CD4-positive, alpha-beta T cell treated with Interleukin-10 for 1 hour (primary cell): ENCODE measurements around the gene PPP1R15B.

ENCODE experiments used
- DNase-seq: peaks from one replicate; pipeline ENCODE4 v3.0.0-alpha.2; 2020

Gene PPP1R15B

GRCh38 chr1:204418174-204419063 is 6.8 kb upstream of the PPP1R15B start:
- no peak for DNase-seq

GRCh38 chr1:204417074-204417997 is 5.7 kb upstream of the PPP1R15B start:
- no peak for DNase-seq

DNA sequence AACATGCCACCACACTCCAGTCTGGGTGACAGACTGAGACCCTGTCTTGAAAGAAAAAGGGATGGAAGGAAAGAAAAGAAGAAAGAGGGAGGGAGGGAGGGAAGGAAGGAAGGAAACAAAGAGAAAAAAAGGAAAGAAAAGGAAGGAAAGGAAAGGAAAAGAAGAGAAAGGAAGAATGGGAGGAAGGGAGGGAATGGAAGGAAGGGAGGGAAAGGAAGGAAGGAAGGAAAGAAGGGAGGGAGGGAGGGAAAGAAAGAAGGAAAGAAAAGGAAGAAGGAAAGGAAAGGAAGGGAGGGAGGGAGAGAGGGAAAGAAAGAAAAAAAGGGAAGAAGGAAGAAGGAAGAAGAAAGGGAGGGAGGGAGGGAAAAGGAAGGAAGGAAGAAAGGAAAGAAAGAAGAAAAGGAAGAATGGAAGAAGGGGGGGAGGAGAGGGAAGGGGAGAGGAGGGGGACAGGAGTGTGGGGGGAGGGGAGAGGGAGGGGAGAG is 5.0 kb upstream of the PPP1R15B start:
- DNase-seq, result no peak

- no peak for DNase-seq
These were observed 3.7 kb upstream of the PPP1R15B start for GRCh38 chr1:204415351-204415750.

- DNase-seq, result no peak
These were observed 2.4 kb upstream of the PPP1R15B start for GRCh38 chr1:204414016-204414415.

DNA sequence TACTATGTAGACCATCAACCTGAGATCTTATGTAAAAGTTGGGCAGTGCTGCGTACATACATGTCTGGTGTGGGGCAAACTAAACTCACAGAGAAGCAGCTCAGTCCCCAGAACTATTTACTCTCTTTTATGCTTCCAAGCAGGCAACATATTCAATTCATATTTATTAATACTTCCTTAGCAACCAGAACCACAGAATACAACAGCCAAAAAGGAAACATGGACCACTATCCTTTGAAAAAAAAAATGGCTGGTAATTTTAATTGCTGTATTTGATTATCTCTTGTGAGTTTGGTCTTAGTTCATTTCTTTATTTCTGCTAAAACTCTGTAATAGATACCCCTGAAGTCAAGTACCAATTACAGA is 1.5 kb upstream of the PPP1R15B start:
- no peak for DNase-seq

DNA sequence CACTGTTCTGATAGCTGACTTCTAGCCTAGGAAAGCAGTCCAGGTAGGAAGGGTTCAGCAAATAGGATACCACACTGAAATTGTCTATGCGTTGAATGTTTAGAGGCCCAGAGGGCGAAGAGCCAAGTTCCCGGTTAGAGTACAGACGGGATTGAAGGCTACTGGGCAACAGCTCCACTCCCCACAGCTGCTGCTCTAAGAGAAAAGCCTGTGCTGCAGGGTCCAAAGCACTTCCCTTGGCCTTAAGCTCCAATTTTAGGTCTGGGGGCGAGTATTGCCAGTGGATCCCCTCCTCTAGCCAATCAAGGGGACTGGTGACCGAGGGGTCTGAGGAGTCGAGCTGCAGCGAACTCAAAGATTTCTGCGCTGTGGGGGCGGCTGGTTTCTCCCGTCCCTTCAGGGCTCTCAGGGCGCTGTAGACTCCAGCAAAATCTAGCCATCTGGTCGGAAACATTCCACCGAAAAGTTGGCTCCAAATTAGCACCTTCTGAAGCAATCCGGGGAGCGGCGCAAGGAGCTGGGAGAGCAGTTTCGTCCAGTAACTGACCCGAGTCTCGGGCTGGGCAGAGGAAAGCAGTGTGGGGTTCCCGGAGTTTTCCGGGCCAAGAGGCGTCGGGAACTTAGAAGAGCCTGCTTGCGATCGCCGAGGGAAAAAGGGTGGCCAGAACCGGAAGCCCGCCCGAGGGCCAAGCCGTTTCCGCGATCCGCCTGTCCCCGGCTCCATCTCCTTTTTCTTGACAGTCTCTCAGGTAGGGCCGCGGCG is 748 bp downstream of the PPP1R15B start:
- DNase-seq, result no peak

- DNase-seq, result no peak
These were observed 1.6 kb downstream of the PPP1R15B start for GRCh38 chr1:204409836-204410687.

DNA sequence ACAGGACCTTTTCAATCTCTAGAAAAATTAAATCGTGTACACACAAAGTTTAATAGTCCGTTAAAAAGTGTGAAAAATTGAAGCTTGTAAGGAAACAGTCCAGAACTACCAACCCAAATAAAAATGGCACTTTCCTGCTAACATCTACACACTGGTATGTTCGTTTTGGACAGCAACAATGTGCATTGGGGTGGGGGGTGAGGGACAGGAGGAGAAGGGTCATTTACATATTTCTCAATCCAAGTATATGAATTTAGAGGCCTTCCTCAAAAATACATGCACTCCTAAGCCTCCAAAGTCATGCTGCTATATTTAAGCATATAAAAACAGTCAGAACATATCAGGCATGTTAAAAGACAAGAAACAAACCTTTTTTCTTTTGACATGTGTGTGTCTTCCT is 2.5 kb downstream of the PPP1R15B start:
- no peak for DNase-seq

DNA sequence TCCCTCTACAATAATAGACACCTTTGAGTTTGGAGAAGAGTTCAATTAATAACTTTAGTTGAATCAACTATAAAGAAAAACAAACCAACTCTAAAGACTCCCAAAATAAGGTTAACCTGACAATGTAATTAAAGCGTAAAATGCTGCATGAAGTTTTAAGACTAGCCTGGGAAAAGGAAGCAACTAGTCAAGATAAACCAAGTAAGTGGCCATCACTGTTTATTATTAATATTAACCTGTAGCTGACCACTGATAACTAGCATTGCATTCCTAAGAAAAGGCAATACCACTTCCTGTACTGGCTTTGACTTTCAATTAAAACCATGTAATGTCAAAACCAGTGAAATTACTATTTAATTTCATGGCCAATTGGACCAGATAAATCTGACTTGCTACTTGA is 3.0 kb downstream of the PPP1R15B start:
- no peak for DNase-seq

GRCh38 chr1:204408074-204408507 is 3.5 kb downstream of the PPP1R15B start:
- DNase-seq, result no peak

DNA sequence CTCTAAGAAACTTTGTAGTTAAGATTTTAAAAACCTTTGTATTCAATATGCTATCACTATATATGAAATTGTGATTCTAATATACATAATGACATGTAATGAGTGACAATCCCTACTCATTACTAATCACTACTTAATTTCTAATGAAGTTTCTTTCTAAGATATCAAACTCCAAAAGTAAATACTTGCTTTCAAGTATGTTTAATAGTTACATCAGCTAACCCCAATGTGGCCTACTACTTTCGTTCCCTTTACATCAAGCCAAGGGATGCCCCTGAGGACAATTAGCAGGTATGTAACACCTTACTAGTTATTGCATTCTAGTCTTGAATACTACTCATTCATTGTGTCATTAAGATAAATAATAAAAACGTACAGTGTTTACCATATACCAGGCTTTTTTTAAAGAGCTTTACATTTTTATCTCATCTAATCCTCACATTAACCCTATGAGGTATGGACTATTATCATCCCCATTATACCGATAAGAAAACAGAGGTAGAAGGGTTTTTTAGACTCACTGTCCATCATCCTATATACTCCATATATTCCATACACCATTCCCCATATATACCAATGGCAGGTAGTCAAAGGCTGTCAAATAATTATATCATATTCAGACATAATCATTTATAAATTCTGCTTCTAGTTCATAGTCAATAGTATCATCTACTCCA is 4.2 kb downstream of the PPP1R15B start:
- no peak for DNase-seq

- peak; percentile 4 for DNase-seq
These were observed 5.0 kb downstream of the PPP1R15B start for GRCh38 chr1:204406621-204407020.

DNA sequence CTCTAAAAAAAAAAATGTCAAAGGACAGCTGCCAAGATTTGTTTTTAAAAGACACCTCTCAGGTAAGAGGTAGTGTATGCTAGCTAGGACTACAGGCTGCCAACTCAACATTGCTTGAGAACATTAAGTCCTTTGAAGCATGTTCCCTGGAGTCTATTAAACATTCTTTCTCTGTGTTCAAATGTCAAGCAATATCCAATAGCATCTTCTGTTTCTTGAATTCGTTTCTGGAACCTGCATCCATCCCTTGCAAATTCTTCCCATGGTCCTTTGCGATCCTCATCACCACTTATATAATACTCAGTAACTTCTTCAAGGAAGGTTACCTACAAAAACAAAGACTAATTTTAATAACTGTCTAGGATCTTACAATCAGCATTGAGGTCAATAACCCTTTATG is 5.6 kb downstream of the PPP1R15B start:
- DNase-seq, result no peak

DNA sequence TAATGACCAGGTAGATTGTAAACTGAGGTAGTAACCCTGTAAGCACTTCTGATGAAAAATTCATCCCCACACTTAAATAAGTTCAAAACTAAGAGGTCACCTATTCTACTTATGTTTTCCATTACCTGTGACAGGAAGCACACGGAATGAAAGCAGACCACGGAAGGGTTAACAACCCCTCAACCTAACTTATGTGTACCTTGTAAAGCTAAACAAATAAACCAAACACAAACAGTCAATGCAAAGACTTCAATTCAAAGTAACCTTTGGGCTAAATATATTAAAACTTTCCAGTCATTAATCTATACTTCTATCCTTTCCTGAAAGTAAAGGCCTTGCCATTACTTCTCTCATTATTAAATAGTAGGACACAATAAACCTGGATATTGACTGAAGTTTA is 7.0 kb downstream of the PPP1R15B start:
- no peak for DNase-seq

- DNase-seq, result no peak
These were observed 9.2 kb downstream of the PPP1R15B start for GRCh38 chr1:204402391-204402790.

DNA sequence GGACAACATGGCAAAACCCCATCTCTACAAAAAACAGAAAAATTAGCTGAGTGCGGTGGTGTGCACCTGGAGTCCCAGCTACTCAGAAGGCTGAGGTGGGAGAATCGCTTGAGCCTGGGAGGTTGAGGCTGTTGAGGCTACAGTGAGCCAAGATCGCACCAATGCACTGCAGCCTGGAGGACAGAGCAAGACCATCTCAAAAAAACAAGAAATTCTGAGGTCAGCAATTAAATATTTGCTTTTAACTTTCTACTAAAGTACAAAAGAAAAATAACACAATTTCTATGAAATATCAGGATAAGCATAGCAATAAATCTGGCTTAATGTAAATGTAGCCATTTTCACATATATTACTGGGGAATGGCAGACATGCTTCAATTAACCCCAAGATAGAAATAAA is 9.9 kb downstream of the PPP1R15B start:
- DNase-seq, result no peak

DNA sequence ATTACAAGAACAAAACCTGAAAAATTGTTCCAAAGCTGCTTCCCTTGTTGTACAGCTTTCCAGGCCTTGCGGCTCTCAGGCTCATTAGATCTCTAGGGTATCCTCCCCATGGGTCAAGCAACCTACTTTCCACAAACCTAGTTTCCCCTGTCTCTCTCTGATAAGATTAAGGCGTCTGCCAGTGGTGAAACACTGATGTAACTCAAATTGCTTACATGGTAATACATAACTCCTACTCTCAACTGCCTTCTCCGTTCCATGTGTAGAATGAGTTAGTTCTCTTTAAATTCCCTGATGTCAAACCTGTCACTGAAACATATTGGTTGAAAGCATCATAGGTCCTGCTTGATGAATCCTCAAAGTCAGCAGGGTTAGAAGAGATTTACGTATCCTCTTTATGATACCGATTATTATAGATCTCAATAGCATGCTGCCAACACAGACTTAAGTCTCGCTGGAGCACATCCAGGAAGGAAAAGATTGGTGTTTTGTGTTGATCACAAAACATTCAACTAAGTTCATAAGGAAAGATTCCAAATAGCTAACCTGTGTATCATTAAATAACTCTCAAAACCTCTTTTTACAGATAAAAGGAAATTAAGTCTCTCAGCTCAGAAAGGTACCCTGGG is 10.6 kb downstream of the PPP1R15B start:
- DNase-seq, result no peak

GRCh38 chr1:204398197-204399125 is 13.2 kb downstream of the PPP1R15B start:
- DNase-seq, result peak; percentile 81
